Measurements from ENCODE around the gene CDH23.
A peak's percentile ranks its signal among the peaks of the same experiment; 100 is the strongest.

Gene CDH23

DNA sequence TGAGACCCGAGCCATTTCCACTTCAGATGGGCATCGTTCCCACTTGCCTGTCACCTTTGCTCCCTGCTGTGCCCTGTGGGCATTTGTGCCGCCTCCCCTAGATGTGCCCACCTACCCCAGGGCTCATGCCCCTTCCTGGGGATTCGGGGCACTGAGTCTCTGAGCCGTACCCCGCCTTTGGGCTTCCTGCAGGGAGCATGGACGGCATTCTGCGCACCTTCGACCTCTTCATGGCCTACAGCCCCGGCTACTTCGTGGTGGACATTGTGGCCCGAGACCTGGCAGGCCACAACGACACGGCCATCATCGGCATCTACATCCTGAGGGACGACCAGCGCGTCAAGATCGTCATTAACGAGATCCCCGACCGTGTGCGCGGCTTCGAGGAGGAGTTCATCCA, 412.9 kb downstream of the CDH23 start:
- no peak overlapping the region for H3K4me3 ChIP-seq (ENCODE audit: low read depth, low read length)
- TF ChIP-seq, protein P1, sequence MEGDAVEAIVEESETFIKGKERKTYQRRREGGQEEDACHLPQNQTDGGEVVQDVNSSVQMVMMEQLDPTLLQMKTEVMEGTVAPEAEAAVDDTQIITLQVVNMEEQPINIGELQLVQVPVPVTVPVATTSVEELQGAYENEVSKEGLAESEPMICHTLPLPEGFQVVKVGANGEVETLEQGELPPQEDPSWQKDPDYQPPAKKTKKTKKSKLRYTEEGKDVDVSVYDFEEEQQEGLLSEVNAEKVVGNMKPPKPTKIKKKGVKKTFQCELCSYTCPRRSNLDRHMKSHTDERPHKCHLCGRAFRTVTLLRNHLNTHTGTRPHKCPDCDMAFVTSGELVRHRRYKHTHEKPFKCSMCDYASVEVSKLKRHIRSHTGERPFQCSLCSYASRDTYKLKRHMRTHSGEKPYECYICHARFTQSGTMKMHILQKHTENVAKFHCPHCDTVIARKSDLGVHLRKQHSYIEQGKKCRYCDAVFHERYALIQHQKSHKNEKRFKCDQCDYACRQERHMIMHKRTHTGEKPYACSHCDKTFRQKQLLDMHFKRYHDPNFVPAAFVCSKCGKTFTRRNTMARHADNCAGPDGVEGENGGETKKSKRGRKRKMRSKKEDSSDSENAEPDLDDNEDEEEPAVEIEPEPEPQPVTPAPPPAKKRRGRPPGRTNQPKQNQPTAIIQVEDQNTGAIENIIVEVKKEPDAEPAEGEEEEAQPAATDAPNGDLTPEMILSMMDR (conservative IDR thresholded peaks at IDR 0.05; ENCODE audit: low read depth, low read length): no peak
- DNase-seq (ENCODE audit: low read depth): no peak

DNA sequence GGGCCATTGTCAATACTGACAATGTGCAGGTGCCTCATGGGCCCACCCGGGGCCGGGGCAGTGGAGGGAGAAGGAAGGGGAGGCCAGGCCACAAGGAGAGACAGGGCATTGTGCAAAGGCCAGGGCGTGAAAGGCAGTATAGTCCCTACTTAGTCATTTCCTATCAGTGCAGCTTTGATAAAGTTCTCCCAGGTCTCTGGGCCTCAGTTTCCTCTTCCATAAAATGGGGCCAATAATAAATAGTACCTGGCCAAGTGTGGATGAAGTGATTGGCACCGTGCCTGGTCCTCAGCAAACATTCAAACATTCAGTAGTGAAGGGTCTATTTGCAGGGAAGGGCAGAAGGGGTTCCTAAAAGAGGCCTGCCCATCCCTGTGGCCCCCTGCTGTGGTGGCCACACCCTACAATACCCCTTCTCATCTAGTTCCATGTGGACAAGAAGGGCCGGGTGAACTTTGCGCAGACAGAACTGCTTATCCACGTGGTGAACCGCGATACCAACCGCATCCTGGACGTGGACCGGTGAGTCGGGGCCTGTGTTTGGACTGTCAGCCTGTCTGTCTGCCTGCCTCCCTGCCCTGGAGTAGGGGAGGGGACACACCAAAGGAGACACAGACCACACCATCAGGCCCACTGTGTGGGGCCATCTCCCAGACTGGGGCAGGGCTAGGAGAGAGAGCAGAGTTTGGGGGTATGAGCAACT, 413.5 kb downstream of the CDH23 start:
- H3K4me3 ChIP-seq (ENCODE audit: low read depth, low read length): no peak overlapping the region
- no peak for DNase-seq (ENCODE audit: low read depth)
- TF ChIP-seq, protein P1 (conservative IDR thresholded peaks at IDR 0.05; ENCODE audit: low read depth, low read length): no peak

DNA sequence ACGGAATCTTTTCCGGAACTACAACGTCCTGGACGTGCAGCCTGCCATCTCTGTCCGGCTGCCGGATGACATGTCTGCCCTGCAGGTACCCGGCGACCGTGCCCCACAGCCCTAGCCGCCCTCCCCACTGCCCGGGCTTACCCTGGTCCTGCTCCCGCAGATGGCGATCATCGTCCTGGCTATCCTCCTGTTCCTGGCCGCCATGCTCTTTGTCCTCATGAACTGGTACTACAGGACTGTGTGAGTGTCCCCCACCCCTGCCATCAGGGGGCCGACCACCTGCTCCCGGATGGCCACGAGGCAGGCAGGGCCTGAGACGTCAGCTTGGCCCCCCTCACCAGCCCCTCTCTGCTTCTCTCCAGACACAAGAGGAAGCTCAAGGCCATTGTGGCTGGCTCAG, 414.6 kb downstream of the CDH23 start:
- no peak for DNase-seq (ENCODE audit: low read depth)
- H3K4me3 ChIP-seq (ENCODE audit: low read depth, low read length): no peak overlapping the region
- TF ChIP-seq, protein P1 (conservative IDR thresholded peaks at IDR 0.05; ENCODE audit: low read depth, low read length): no peak

DNA sequence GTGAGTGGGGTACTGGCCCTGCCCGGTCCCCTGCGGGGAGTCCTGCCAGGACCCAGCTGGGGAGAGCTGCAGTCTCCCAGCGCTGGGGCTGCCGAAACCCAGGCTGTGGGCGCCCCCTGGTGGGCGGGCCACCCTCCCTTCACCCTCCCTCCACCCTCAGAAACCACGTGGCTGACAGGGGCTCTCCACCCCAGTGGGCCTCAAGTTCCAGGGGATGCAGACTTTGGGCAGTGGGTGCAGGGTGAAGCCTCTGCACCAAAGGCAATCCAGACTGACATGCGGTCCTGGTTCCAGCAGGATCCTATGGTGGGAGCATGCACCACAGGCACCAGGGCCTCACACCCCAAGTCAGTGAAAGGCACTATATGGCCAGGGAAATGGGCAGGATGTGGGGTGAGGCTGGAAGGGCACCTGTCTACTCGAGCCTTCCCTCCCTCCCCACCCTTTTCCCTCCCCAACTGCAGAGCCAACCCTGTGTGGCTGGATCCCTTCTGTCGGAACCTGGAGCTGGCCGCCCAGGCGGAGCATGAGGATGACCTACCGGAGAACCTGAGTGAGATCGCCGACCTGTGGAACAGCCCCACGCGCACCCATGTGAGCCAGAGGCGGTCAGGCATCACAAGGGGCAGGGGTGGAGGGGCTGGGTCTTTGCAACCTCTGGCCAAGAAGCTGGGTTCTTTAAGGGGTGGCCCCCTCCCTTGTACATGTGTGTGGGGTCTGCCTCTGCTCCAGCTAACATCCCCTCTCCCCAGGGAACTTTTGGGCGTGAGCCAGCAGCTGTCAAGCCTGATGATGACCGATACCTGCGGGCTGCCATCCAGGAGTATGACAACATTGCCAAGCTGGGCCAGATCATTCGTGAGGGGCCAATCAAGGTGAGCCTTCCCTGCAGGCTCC, 415.5 kb downstream of the CDH23 start:
- TF ChIP-seq, protein P1 (conservative IDR thresholded peaks at IDR 0.05; ENCODE audit: low read depth, low read length): peak; percentile 78
- no peak overlapping the region for H3K4me3 ChIP-seq (ENCODE audit: low read depth, low read length)
- DNase-seq (ENCODE audit: low read depth): peak; percentile 56

DNA sequence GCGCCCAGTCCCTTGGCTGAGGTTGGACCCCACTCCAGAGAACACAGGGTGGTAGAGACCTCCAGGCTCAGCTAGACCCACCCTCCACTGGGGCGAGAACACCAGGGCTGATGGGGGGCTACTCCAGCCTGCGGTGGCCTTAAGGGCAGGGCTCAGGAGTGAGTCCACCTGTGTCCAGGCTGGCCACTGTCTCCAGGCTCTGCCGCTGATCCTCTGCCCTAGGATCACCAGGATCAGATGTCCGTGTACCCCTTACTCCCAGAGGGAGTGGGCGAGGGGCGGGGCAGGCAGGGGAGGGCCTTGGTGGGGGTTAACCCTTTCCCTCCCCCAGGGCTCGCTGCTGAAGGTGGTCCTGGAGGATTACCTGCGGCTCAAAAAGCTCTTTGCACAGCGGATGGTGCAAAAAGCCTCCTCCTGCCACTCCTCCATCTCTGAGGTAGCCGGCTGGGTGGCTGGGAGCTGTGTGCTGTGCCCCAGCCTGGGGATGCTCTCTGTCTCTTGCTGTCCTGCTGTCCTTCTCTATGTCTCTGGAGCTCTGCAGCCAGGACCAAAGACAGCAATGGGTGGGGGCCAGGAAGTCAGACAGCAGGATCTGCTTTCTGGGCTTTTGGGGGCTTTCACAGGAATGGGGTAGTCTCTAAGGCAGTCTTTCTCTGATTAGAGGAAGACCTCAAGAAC, 416.3 kb downstream of the CDH23 start:
- TF ChIP-seq, protein P1 (conservative IDR thresholded peaks at IDR 0.05; ENCODE audit: low read depth, low read length): no peak
- H3K4me3 ChIP-seq (ENCODE audit: low read depth, low read length): no peak overlapping the region
- DNase-seq (ENCODE audit: low read depth): no peak

DNA sequence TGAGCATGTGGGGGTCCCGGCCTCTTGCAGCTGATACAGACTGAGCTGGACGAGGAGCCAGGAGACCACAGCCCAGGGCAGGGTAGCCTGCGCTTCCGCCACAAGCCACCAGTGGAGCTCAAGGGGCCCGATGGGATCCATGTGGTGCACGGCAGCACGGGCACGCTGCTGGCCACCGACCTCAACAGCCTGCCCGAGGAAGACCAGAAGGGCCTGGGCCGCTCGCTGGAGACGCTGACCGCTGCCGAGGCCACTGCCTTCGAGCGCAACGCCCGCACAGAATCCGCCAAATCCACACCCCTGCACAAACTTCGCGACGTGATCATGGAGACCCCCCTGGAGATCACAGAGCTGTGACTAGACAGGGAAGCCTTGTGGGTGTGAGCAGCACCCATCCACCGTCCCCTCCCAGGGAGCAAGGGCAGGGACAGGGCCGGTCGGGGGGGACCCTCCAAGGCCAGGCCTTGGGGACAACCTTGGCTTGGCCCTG, 418.2 kb downstream of the CDH23 start:
- H3K4me3 ChIP-seq (ENCODE audit: low read depth, low read length): no peak overlapping the region
- DNase-seq (ENCODE audit: low read depth): no peak
- TF ChIP-seq, protein P1 (conservative IDR thresholded peaks at IDR 0.05; ENCODE audit: low read depth, low read length): peak; percentile 11

Measured in choroid plexus epithelial cell (primary cell).